ENCODE data around the gene TUFT1.

The TUFT1 gene

GRCh38 chr1:151540021-151540981 lies at the start of gene TUFT1:
Gene TUFT1, plus strand, starts transcription at chr1:151540309. Its CDS starts 58 bp downstream, at chr1:151540367.
- peak; percentile 96 to 97 for DNase-seq

- DNase-seq = no peak
These were observed 48.5 kb upstream of the TUFT1 start for GRCh38 chr1:151491641-151492040.

GRCh38 chr1:151492120-151492519 lies 48.0 kb upstream of the TUFT1 start:
- no peak for DNase-seq

- DNase-seq = no peak
These were observed 47.1 kb upstream of the TUFT1 start for GRCh38 chr1:151493042-151493441.

- peak in 1 of 2 experiments; percentile 28 for DNase-seq
These were observed 45.3 kb upstream of the TUFT1 start for GRCh38 chr1:151494741-151495281.

GRCh38 chr1:151495316-151495715 lies 44.8 kb upstream of the TUFT1 start:
- no peak for DNase-seq

GRCh38 chr1:151499365-151499764 lies 40.7 kb upstream of the TUFT1 start:
- DNase-seq = no peak

- no peak for DNase-seq
These were observed 40.2 kb upstream of the TUFT1 start for GRCh38 chr1:151499930-151500329.

- no peak for DNase-seq
These were observed 38.6 kb upstream of the TUFT1 start for GRCh38 chr1:151501474-151501873.

- no peak for DNase-seq
These were observed 37.9 kb upstream of the TUFT1 start for GRCh38 chr1:151502035-151502700.

GRCh38 chr1:151502859-151503780 lies 37.0 kb upstream of the TUFT1 start:
- DNase-seq = no peak

GRCh38 chr1:151504252-151504651 lies 35.9 kb upstream of the TUFT1 start:
- no peak for DNase-seq

- no peak for DNase-seq
These were observed 35.4 kb upstream of the TUFT1 start for GRCh38 chr1:151504759-151505158.

GRCh38 chr1:151508833-151509232 lies 31.3 kb upstream of the TUFT1 start:
- DNase-seq = no peak

- no peak for DNase-seq
These were observed 30.6 kb upstream of the TUFT1 start for GRCh38 chr1:151509350-151510019.

GRCh38 chr1:151510020-151510405 lies 30.1 kb upstream of the TUFT1 start:
- DNase-seq = no peak

GRCh38 chr1:151510614-151510956 lies 29.5 kb upstream of the TUFT1 start:
- DNase-seq = no peak

GRCh38 chr1:151510957-151511635 lies 29.0 kb upstream of the TUFT1 start, which contains the start of gene CGN:
Gene CGN, plus strand, starts transcription at chr1:151511387. Its CDS starts 7,133 bp downstream, at chr1:151518520.
- DNase-seq = peak; percentile 84 to 88

GRCh38 chr1:151511636-151512215 lies 28.4 kb upstream of the TUFT1 start:
- peak in 1 of 2 experiments; percentile 48 for DNase-seq

- no peak for DNase-seq
These were observed 27.8 kb upstream of the TUFT1 start for GRCh38 chr1:151512326-151512725.

Data from activated T-cell treated with anti-CD3 and anti-CD28 coated beads, Interleukin-2, amount 50 U/mL, for 48 hours (primary cell).